B cell (primary cell): ENCODE data around the gene F2R. TPM values are rescaled to one million over a fixed set of nuclear protein-coding genes. Genes with fewer than 3 reads are reported as not detected.

Experiments used
- ATAC-seq: fragments of 200-7000 bp; cut with Tn5 transposase; one replicate; pipeline ENCODE4 v1.10.0; 2021; ENCODE audit warnings: low read depth, mild to moderate bottlenecking, moderate number of reproducible peaks, moderate library complexity
- CTCF ChIA-PET: fragments of 350-600 bp; sonication (Branson Sonifier 250); formaldehyde crosslinking; loops from one replicate; lab custom pipeline; 2021; ENCODE audit warnings: antibody characterized with exemption, inconsistent platforms; lab: Charles Lee
- POLR2A ChIA-PET: fragments of 350-600 bp; sonication (Branson Sonifier 250); formaldehyde crosslinking; loops from one replicate; lab custom pipeline; 2021; ENCODE audit warnings: antibody characterized with exemption; lab: Charles Lee
- DNase-seq: peaks from one replicate; pipeline ENCODE4 v3.0.0; 2013
- H2AFZ ChIP-seq: 2 replicates; pipeline ENCODE4 v1.6.1; 2012; ENCODE audit warnings: mild to moderate bottlenecking, low read depth, low read length; ENCODE audit not compliant: insufficient read depth, poor library complexity, severe bottlenecking
- H3K27ac ChIP-seq, 2 donors: 1 replicate in 1 of 2; 2 replicates in 1 of 2; pipeline ENCODE4 v1.5.1; 2012 to 2013; ENCODE audit warnings: low read length in 2 of 2, mild to moderate bottlenecking in 2 of 2, moderate library complexity in 1 of 2
- H3K27me3 ChIP-seq, 4 experiments: fragments of 200-600 bp in 1 of 4; sonication (generic) in 1 of 4; replicated peaks in 1 of 4; 1 replicate in 2 of 4; 2 replicates in 2 of 4; pipeline versions ENCODE4 v1.6.1 to v1.7.0; 2013 to 2016; ENCODE audit warnings: low read length in 3 of 4, mild to moderate bottlenecking in 2 of 4, mixed read lengths in 1 of 4, moderate library complexity in 1 of 4; ENCODE audit not compliant: insufficient read depth in 4 of 4, control insufficient read depth in 3 of 4; ENCODE audit errors: control extremely low read depth in 1 of 4
- H3K36me3 ChIP-seq, 2 experiments: replicated peaks in 1 of 2; 1 replicate in 1 of 2; 2 replicates in 1 of 2; pipeline versions ENCODE4 v1.6.1 to v1.7.1; 2013; ENCODE audit warnings: low read length in 1 of 2; ENCODE audit not compliant: insufficient read depth in 2 of 2, control insufficient read depth in 1 of 2; ENCODE audit errors: control extremely low read depth in 1 of 2, extremely low read depth in 1 of 2
- H3K4me1 ChIP-seq, 2 donors: fragments of 200-600 bp in 1 of 2; sonication (generic) in 1 of 2; 1 replicate in 1 of 2; 2 replicates in 1 of 2; pipeline versions ENCODE4 v1.5.1 to v1.6.1; 2013 to 2017; ENCODE audit warnings: low read length in 2 of 2; ENCODE audit not compliant: control insufficient read depth in 2 of 2, insufficient read depth in 2 of 2
- H3K4me2 ChIP-seq: replicated peaks from 2 replicates; pipeline ENCODE3; 2012; ENCODE audit warnings: mild to moderate bottlenecking, low read depth, low read length; ENCODE audit not compliant: poor library complexity, severe bottlenecking
- H3K4me3 ChIP-seq, 5 experiments: fragments of 200-600 bp in 1 of 5; sonication (generic) in 1 of 5; 1 replicate in 3 of 5; 2 replicates in 2 of 5; pipeline versions ENCODE4 v1.5.1 to v1.7.0; 2011 to 2016; ENCODE audit warnings: low read length in 4 of 5, mild to moderate bottlenecking in 4 of 5, low read depth in 2 of 5, control low read depth in 1 of 5, moderate library complexity in 1 of 5; ENCODE audit not compliant: insufficient read depth in 1 of 5; ENCODE audit errors: control extremely low read depth in 1 of 5, extremely low read depth in 1 of 5
- H3K79me2 ChIP-seq: fragments of 200-600 bp; sonication (generic); one replicate; pipeline ENCODE4 v1.6.0; 2016; ENCODE audit warnings: low read length; ENCODE audit not compliant: control insufficient read depth, insufficient read depth
- H3K9ac ChIP-seq: fragments of 200-600 bp; sonication (generic); 2 replicates; pipeline ENCODE4 v1.6.1; 2017; ENCODE audit warnings: mild to moderate bottlenecking, low read length, moderate library complexity
- H3K9me3 ChIP-seq, 3 donors: one replicate each; pipeline versions ENCODE4 v1.6.1 to v1.7.1; 2013; ENCODE audit warnings: low read length in 2 of 3; ENCODE audit not compliant: control insufficient read depth in 2 of 3, insufficient read depth in 1 of 3; ENCODE audit errors: control extremely low read depth in 1 of 3
- H4K20me1 ChIP-seq: 2 replicates; pipeline ENCODE4 v1.6.0; 2012; ENCODE audit warnings: mild to moderate bottlenecking, low read length; ENCODE audit not compliant: insufficient read depth, control insufficient read depth, poor library complexity, severe bottlenecking
- H3K27ac Mint-ChIP-seq: one replicate; pipeline ENCODE4 v1.8.0; 2021; ENCODE audit warnings: mixed read lengths
- H3K27me3 Mint-ChIP-seq: one replicate; pipeline ENCODE4 v1.8.0; 2021; ENCODE audit warnings: mixed read lengths
- H3K4me1 Mint-ChIP-seq: one replicate; pipeline ENCODE4 v1.8.0; 2021; ENCODE audit warnings: mixed read lengths
- H3K4me3 Mint-ChIP-seq: one replicate; pipeline ENCODE4 v1.8.0; 2021; ENCODE audit warnings: mixed read lengths
- H3K9me3 Mint-ChIP-seq: one replicate; pipeline ENCODE4 v1.8.0; 2022; ENCODE audit warnings: mixed read lengths; ENCODE audit not compliant: insufficient read depth
- CTCF ChIP-seq: fragments of 200-600 bp; IDR thresholded peaks from one replicate; pipeline ENCODE4 v1.8.0; 2022; ENCODE audit warnings: antibody characterized with exemption, mild to moderate bottlenecking
- EZH2 ChIP-seq: IDR thresholded peaks from 2 replicates; pipeline ENCODE4 v1.6.1; 2012; ENCODE audit warnings: borderline replicate concordance, low read depth, mild to moderate bottlenecking, moderate library complexity, low read length; ENCODE audit not compliant: insufficient read depth, poor library complexity, severe bottlenecking
- WGBS: methylation state at CpG from one replicate; pipeline ENCODE4 v1.1.5; 2013; ENCODE audit warnings: missing lambda C conversion rate; ENCODE audit not compliant: insufficient coverage; 5-methylcytosine and 5-hydroxymethylcytosine counted together
- intact Hi-C: fragments of 100-400 bp; cut with micrococcal nuclease; formaldehyde crosslinking; loops from one replicate; pipeline ENCODE4 v1.10.0; 2022
- polyA plus RNA-seq: library from polyadenylated mRNA; depleted of rRNA; stranded (reverse); fragments of >200 nt; gene quantifications from 2 replicates; pipeline ENCODE4 v1.2.3, GENCODE V29; 2012
- total RNA-seq, 2 donors: library from RNA; stranded (reverse); fragments of 120-200 nt in 1 of 2; gene quantifications; 1 replicate in 1 of 2; 2 replicates in 1 of 2; pipeline versions ENCODE4 v1.2.3 to v1.2.4, GENCODE V29; 2013 to 2022

The F2R gene
- total and polyA plus RNA-seq, 2 donors (not counting 1 experiment from before 2014, with no cell fraction given), result 0.25 to 1.4 TPM

- Histone ChIP-seq H3K36me3 (peaks cover 3 to 5% of the 10 kb centered on the region in 2 experiments), H3K79me2 (no peaks in the 10 kb centered on the region), H3K9me3 (no peaks in the 10 kb centered on the region), H3K4me3 (no peak overlapping the region), H3K4me2 (no peak overlapping the region), H2AFZ (no peak overlapping the region), H3K27ac (no peak overlapping the region), H3K4me1 (no peaks in the 10 kb centered on the region), H4K20me1 (no peaks in the 10 kb centered on the region), H3K27me3 (no peaks in the 10 kb centered on the region), H3K9ac (no peak overlapping the region)
- H3K9me3 Mint-ChIP-seq, result no peaks in the 10 kb centered on the region
- TF ChIP-seq EZH2 (no peak), CTCF (no peak)
- intact Hi-C loops, result no loop called here
- no peak overlapping the region for H3K27ac Mint-ChIP-seq
- H3K4me3 Mint-ChIP-seq, result no peak overlapping the region
- CTCF ChIA-PET, result no interaction called here
- 100% methylated on average over 1 of the region's 2 CpGs for WGBS
- H3K27me3 Mint-ChIP-seq, result no peaks in the 10 kb centered on the region
- POLR2A ChIA-PET, result no interaction called here
- DNase-seq (no peak), ATAC-seq (no peak)
- H3K4me1 Mint-ChIP-seq, result no peaks in the 10 kb centered on the region
These were observed 43.7 kb upstream of the F2R start for GRCh38 chr5:76672242-76672641.

GRCh38 chr5:76673125-76673524 lies 42.8 kb upstream of the F2R start:
- peaks cover 3 to 5% of the 10 kb centered on the region in 2 experiments for H3K36me3 ChIP-seq
- H4K20me1 ChIP-seq, result no peaks in the 10 kb centered on the region
- Mint-ChIP-seq H3K4me1 (no peaks in the 10 kb centered on the region), H3K4me3 (no peak overlapping the region), H3K27me3 (no peaks in the 10 kb centered on the region), H3K9me3 (no peaks in the 10 kb centered on the region), H3K27ac (no peak overlapping the region)
- intact Hi-C loops, result no loop called here
- H3K27ac ChIP-seq, result no peak overlapping the region
- ChIA-PET POLR2A (no interaction called here), CTCF (interaction anchor here (0.9 to 1.1 kb wide), 2 partner anchors 15 to 71 kb away, joined by 3 to 4 read pairs; no protein-coding TSS in a partner anchor)
- H3K4me2 ChIP-seq, result no peak overlapping the region
- no peak overlapping the region for H2AFZ ChIP-seq
- ATAC-seq, result no peak
- H3K4me3 ChIP-seq, result no peak overlapping the region
- H3K4me1 ChIP-seq, result no peaks in the 10 kb centered on the region
- no peaks in the 10 kb centered on the region for H3K9me3 ChIP-seq
- no peak overlapping the region for H3K9ac ChIP-seq
- no peaks in the 10 kb centered on the region for H3K79me2 ChIP-seq
- no peak for TF ChIP-seq EZH2
- no peak for TF ChIP-seq CTCF
- no peaks in the 10 kb centered on the region for H3K27me3 ChIP-seq
- no peak for DNase-seq
